CD4-positive, CD25-positive, alpha-beta regulatory T cell (primary cell): ENCODE measurements around the gene GALNT15. TPM values are rescaled to one million over a fixed set of nuclear protein-coding genes. Genes with fewer than 3 reads are reported as not detected.

ENCODE experiments used
- ATAC-seq, 2 donors: fragments of 150-1000 bp; cut with Tn5 transposase; one replicate each; pipeline ENCODE4 v1.10.0; 2021; ENCODE audit warnings: low read depth in 2 of 2, moderate number of reproducible peaks in 2 of 2, moderate library complexity in 1 of 2
- DNase-seq, 3 donors: peaks; one replicate each; pipeline versions ENCODE4 v3.0.0 to v3.0.0-alpha.2; 2012 to 2022; ENCODE audit warnings: mixed read lengths in 1 of 3
- H3K27ac ChIP-seq: one replicate; pipeline ENCODE4 v1.7.0; 2013; ENCODE audit warnings: mild to moderate bottlenecking, low read length; ENCODE audit not compliant: insufficient read depth, poor library complexity, severe bottlenecking
- H3K27me3 ChIP-seq: one replicate; pipeline ENCODE4 v1.7.0; 2013; ENCODE audit warnings: low read length; ENCODE audit not compliant: control insufficient read depth, insufficient read depth
- H3K36me3 ChIP-seq: one replicate; pipeline ENCODE4 v1.7.0; 2013; ENCODE audit warnings: mild to moderate bottlenecking, low read length, moderate library complexity; ENCODE audit not compliant: control insufficient read depth, insufficient read depth
- H3K4me1 ChIP-seq: 2 replicates; pipeline ENCODE4 v1.7.0; 2013; ENCODE audit warnings: mild to moderate bottlenecking, low read length; ENCODE audit not compliant: insufficient read depth, control insufficient read depth, poor library complexity, severe bottlenecking
- H3K4me3 ChIP-seq: one replicate; pipeline ENCODE4 v1.7.0; 2013; ENCODE audit warnings: low read depth, mild to moderate bottlenecking, low read length, moderate library complexity
- H3K9me3 ChIP-seq, 2 experiments: 1 replicate in 1 of 2; 2 replicates in 1 of 2; pipeline ENCODE4 v1.7.0; 2013; ENCODE audit warnings: low read length in 2 of 2, mild to moderate bottlenecking in 1 of 2, moderate library complexity in 1 of 2; ENCODE audit not compliant: control insufficient read depth in 2 of 2
- H3K27ac Mint-ChIP-seq, 3 donors: one replicate each; pipeline ENCODE4 v1.8.0; 2020 to 2022; ENCODE audit warnings: mild to moderate bottlenecking in 3 of 3, mixed read lengths in 3 of 3, moderate library complexity in 2 of 3
- H3K27me3 Mint-ChIP-seq: one replicate; pipeline ENCODE4 v1.8.0; 2022; ENCODE audit warnings: mild to moderate bottlenecking, mixed read lengths
- H3K36me3 Mint-ChIP-seq: one replicate; pipeline ENCODE4 v1.8.0; 2020; ENCODE audit warnings: mixed read lengths
- H3K4me1 Mint-ChIP-seq, 4 donors: one replicate each; pipeline ENCODE4 v1.8.0; 2020 to 2022; ENCODE audit warnings: mixed read lengths in 4 of 4, mild to moderate bottlenecking in 1 of 4
- H3K4me3 Mint-ChIP-seq, 4 donors: one replicate each; pipeline ENCODE4 v1.8.0; 2020 to 2022; ENCODE audit warnings: mild to moderate bottlenecking in 4 of 4, mixed read lengths in 4 of 4, moderate library complexity in 3 of 4
- H3K9me3 Mint-ChIP-seq, 7 donors: one replicate each; pipeline ENCODE4 v1.8.0; 2020 to 2022; ENCODE audit warnings: mixed read lengths in 7 of 7, mild to moderate bottlenecking in 3 of 7, moderate library complexity in 2 of 7
- polyA plus RNA-seq, 4 donors: library from polyadenylated mRNA; unstranded; fragments of 300-500 nt; fragmentation: Illumina TruSeq; gene quantifications; one replicate each; pipeline ENCODE4 v1.2.3, GENCODE V29; 2021
- total RNA-seq: library from RNA; stranded (reverse); gene quantifications from one replicate; pipeline ENCODE4 v1.2.3, GENCODE V29; 2022

Gene GALNT15
- total and polyA plus RNA-seq, 5 donors from 2014 or later, result not detected

GRCh38 chr3:16145176-16145575, 29.3 kb upstream of the GALNT15 start:
- H3K4me3 ChIP-seq, result no peak overlapping the region
- Mint-ChIP-seq H3K36me3 (no peaks in the 10 kb centered on the region), H3K27ac (no peak overlapping the region), H3K27me3 (peaks cover 8% of the 10 kb centered on the region), H3K9me3 (peaks cover 0 to 10% (median 2%) of the 10 kb centered on the region in 7 donors), H3K4me1 (peaks cover 0 to 6% (median 0%) of the 10 kb centered on the region in 4 donors), H3K4me3 (no peak overlapping the region)
- ATAC-seq (no peak), DNase-seq (no peak)
- no peaks in the 10 kb centered on the region for H3K27me3 ChIP-seq
- no peaks in the 10 kb centered on the region for H3K4me1 ChIP-seq
- no peaks in the 10 kb centered on the region for H3K9me3 ChIP-seq
- H3K36me3 ChIP-seq, result no peaks in the 10 kb centered on the region
- no peak overlapping the region for H3K27ac ChIP-seq

- Mint-ChIP-seq H3K27me3 (peaks cover 5% of the 10 kb centered on the region), H3K27ac (no peak overlapping the region), H3K4me1 (peaks cover 0 to 6% (median 0%) of the 10 kb centered on the region in 4 donors), H3K4me3 (no peak overlapping the region), H3K9me3 (peaks cover 0 to 10% (median 2%) of the 10 kb centered on the region in 7 donors), H3K36me3 (no peaks in the 10 kb centered on the region)
- Histone ChIP-seq H3K4me3 (no peak overlapping the region), H3K27me3 (no peaks in the 10 kb centered on the region), H3K36me3 (no peaks in the 10 kb centered on the region), H3K9me3 (no peaks in the 10 kb centered on the region), H3K4me1 (no peaks in the 10 kb centered on the region), H3K27ac (no peak overlapping the region)
- DNase-seq (no peak), ATAC-seq (no peak)
Observed at GRCh38 chr3:16146015-16146730, 28.3 kb upstream of the GALNT15 start.

- Mint-ChIP-seq H3K4me3 (no peak overlapping the region), H3K27me3 (peaks cover 9% of the 10 kb centered on the region), H3K27ac (no peak overlapping the region), H3K36me3 (no peaks in the 10 kb centered on the region), H3K9me3 (peaks cover 0 to 10% (median 2%) of the 10 kb centered on the region in 7 donors), H3K4me1 (peaks cover 0 to 6% (median 0%) of the 10 kb centered on the region in 4 donors)
- H3K27me3 ChIP-seq, result no peaks in the 10 kb centered on the region
- H3K4me1 ChIP-seq, result no peaks in the 10 kb centered on the region
- no peak overlapping the region for H3K27ac ChIP-seq
- ATAC-seq (no peak), DNase-seq (peak in 1 of 3 donors; percentile 46)
- H3K9me3 ChIP-seq, result no peaks in the 10 kb centered on the region
- H3K36me3 ChIP-seq, result no peaks in the 10 kb centered on the region
- no peak overlapping the region for H3K4me3 ChIP-seq
Observed at GRCh38 chr3:16147220-16147994, 27.1 kb upstream of the GALNT15 start.

- peaks cover 0 to 5% of the 10 kb centered on the region in 2 experiments for H3K9me3 ChIP-seq
- ATAC-seq, result no peak
- H3K27ac ChIP-seq, result no peak overlapping the region
- H3K27me3 ChIP-seq, result no peaks in the 10 kb centered on the region
- no peak overlapping the region for H3K4me3 ChIP-seq
- Mint-ChIP-seq H3K9me3 (peaks cover 0 to 17% (median 2%) of the 10 kb centered on the region in 7 donors), H3K27ac (peak overlapping the region in 1 of 3 donors; percentile 51), H3K36me3 (no peaks in the 10 kb centered on the region), H3K4me1 (peaks cover 0 to 6% (median 0%) of the 10 kb centered on the region in 4 donors), H3K4me3 (no peak overlapping the region), H3K27me3 (peaks cover 9% of the 10 kb centered on the region)
- H3K4me1 ChIP-seq, result no peaks in the 10 kb centered on the region
- DNase-seq, result no peak
- H3K36me3 ChIP-seq, result no peaks in the 10 kb centered on the region
Observed at GRCh38 chr3:16148213-16148612, 26.3 kb upstream of the GALNT15 start.

GRCh38 chr3:16148783-16149182, 25.7 kb upstream of the GALNT15 start:
- peaks cover 0 to 6% (median 0%) of the 10 kb centered on the region in 4 donors for H3K4me1 Mint-ChIP-seq
- H3K9me3 Mint-ChIP-seq, result peaks cover 0 to 19% (median 2%) of the 10 kb centered on the region in 7 donors
- no peak overlapping the region for H3K4me3 Mint-ChIP-seq
- no peaks in the 10 kb centered on the region for H3K36me3 ChIP-seq
- peaks cover 9% of the 10 kb centered on the region for H3K27me3 Mint-ChIP-seq
- no peaks in the 10 kb centered on the region for H3K27me3 ChIP-seq
- H3K4me1 ChIP-seq, result no peaks in the 10 kb centered on the region
- H3K4me3 ChIP-seq, result no peak overlapping the region
- no peak overlapping the region for H3K27ac ChIP-seq
- no peak for ATAC-seq
- H3K36me3 Mint-ChIP-seq, result no peaks in the 10 kb centered on the region
- H3K9me3 ChIP-seq, result peaks cover 0 to 5% of the 10 kb centered on the region in 2 experiments
- no peak overlapping the region for H3K27ac Mint-ChIP-seq
- no peak for DNase-seq

GRCh38 chr3:16150285-16150684, 24.2 kb upstream of the GALNT15 start:
- ATAC-seq (no peak), DNase-seq (no peak)
- no peaks in the 10 kb centered on the region for H3K27me3 ChIP-seq
- no peak overlapping the region for H3K27ac ChIP-seq
- no peak overlapping the region for H3K4me3 ChIP-seq
- Mint-ChIP-seq H3K4me3 (no peak overlapping the region), H3K27me3 (peaks cover 15% of the 10 kb centered on the region), H3K9me3 (peaks cover 0 to 15% (median 4%) of the 10 kb centered on the region in 7 donors), H3K36me3 (no peaks in the 10 kb centered on the region), H3K4me1 (peaks cover 0 to 6% (median 0%) of the 10 kb centered on the region in 4 donors), H3K27ac (no peak overlapping the region)
- peaks cover 0 to 5% of the 10 kb centered on the region in 2 experiments for H3K9me3 ChIP-seq
- H3K4me1 ChIP-seq, result no peaks in the 10 kb centered on the region
- H3K36me3 ChIP-seq, result no peaks in the 10 kb centered on the region

GRCh38 chr3:16151109-16151508, 23.4 kb upstream of the GALNT15 start:
- Histone ChIP-seq H3K36me3 (no peaks in the 10 kb centered on the region), H3K27me3 (no peaks in the 10 kb centered on the region), H3K27ac (no peak overlapping the region), H3K4me1 (no peaks in the 10 kb centered on the region), H3K9me3 (peaks cover 0 to 5% of the 10 kb centered on the region in 2 experiments), H3K4me3 (no peak overlapping the region)
- peaks cover 0 to 15% (median 5%) of the 10 kb centered on the region in 7 donors for H3K9me3 Mint-ChIP-seq
- ATAC-seq (no peak), DNase-seq (peak in 1 of 3 donors; percentile 20)
- H3K4me1 Mint-ChIP-seq, result peaks cover 0 to 6% (median 0%) of the 10 kb centered on the region in 4 donors
- H3K36me3 Mint-ChIP-seq, result no peaks in the 10 kb centered on the region
- H3K27ac Mint-ChIP-seq, result peak overlapping the region in 1 of 3 donors; percentile 32
- no peak overlapping the region for H3K4me3 Mint-ChIP-seq
- peaks cover 15% of the 10 kb centered on the region for H3K27me3 Mint-ChIP-seq
